ENCODE measurements around the gene KCNA2.

The KCNA2 gene

GRCh38 chr1:110604586-110605148, 1.5 kb downstream of the KCNA2 start:
- TF ChIP-seq, protein P1, sequence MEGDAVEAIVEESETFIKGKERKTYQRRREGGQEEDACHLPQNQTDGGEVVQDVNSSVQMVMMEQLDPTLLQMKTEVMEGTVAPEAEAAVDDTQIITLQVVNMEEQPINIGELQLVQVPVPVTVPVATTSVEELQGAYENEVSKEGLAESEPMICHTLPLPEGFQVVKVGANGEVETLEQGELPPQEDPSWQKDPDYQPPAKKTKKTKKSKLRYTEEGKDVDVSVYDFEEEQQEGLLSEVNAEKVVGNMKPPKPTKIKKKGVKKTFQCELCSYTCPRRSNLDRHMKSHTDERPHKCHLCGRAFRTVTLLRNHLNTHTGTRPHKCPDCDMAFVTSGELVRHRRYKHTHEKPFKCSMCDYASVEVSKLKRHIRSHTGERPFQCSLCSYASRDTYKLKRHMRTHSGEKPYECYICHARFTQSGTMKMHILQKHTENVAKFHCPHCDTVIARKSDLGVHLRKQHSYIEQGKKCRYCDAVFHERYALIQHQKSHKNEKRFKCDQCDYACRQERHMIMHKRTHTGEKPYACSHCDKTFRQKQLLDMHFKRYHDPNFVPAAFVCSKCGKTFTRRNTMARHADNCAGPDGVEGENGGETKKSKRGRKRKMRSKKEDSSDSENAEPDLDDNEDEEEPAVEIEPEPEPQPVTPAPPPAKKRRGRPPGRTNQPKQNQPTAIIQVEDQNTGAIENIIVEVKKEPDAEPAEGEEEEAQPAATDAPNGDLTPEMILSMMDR (IDR thresholded peaks at IDR 0.05; ENCODE audit: borderline replicate concordance, control extremely low read depth, extremely low read depth, insufficient read depth, missing control alignments) = no peak
- DNase-seq (ENCODE audit: low spot score) = no peak
- in situ Hi-C loops (cut with MboI; ENCODE audit: low sequenced_read_pairs, unreplicated experiment) = no loop called here

DNA sequence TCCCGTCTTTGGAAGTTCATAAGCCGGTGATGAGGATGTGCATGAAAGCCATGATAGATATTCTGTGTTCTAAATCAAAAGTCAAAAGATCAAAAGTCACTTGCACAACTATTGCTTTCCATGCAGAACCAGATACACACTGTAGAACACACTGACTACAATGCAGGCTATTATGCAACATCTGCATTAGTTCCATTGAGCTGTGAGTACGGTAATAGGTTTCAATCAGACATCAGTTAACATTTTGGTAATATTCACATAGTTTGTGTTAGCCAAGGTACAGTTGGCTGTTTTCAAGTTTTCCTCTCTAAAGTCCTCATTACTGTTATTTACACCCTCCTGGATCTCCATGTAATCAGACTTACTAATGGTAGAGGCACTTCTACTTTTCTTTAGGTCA, 3.1 kb downstream of the KCNA2 start:
- in situ Hi-C loops (cut with MboI; ENCODE audit: low sequenced_read_pairs, unreplicated experiment) = no loop called here
- TF ChIP-seq, protein P1 (IDR thresholded peaks at IDR 0.05; ENCODE audit: borderline replicate concordance, control extremely low read depth, extremely low read depth, insufficient read depth, missing control alignments) = no peak
- no peak for DNase-seq (ENCODE audit: low spot score)

DNA sequence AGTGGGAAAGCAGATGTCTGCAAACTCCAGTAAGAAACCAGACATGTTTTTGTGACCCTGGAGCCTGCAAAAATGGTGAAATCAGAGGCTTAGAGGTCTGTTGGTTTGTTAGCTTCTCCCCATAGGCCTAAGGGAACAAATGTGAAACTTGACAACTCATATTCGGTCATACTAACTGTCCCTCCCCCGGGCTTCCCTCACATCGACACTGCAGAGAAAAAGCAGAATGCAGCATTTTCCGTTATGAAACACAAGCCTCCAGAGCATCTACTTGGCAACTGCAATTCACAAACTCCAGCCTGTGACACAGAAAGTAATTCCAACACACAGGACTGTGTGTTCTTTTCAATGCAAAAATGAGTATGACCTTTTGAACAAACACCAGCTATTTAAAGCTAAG, 3.7 kb downstream of the KCNA2 start:
- no peak for DNase-seq (ENCODE audit: low spot score)
- in situ Hi-C loops (cut with MboI; ENCODE audit: low sequenced_read_pairs, unreplicated experiment) = no loop called here
- TF ChIP-seq, protein P1 (IDR thresholded peaks at IDR 0.05; ENCODE audit: borderline replicate concordance, control extremely low read depth, extremely low read depth, insufficient read depth, missing control alignments) = no peak

DNA sequence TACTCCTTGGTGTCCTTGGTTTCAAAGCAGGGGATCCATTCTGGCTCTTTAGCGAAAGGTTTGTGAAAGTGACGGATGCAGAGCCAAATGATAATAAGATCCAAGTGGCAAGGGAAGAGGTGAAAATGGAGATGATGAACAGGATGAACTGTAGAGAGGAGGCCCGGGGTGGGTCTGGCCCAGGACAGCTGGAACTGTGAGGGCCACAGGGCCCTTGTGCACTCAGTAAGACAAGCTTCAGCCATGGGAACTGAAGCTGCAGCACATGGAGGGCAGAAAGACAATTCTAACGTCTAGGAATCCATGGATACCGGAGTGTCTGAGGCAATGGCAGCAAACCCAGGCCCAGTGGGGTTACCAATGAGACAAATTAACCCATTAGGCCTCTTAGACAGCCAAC, 4.8 kb downstream of the KCNA2 start:
- no peak for DNase-seq (ENCODE audit: low spot score)
- TF ChIP-seq, protein P1 (IDR thresholded peaks at IDR 0.05; ENCODE audit: borderline replicate concordance, control extremely low read depth, extremely low read depth, insufficient read depth, missing control alignments) = no peak
- in situ Hi-C loops (cut with MboI; ENCODE audit: low sequenced_read_pairs, unreplicated experiment) = no loop called here

DNA sequence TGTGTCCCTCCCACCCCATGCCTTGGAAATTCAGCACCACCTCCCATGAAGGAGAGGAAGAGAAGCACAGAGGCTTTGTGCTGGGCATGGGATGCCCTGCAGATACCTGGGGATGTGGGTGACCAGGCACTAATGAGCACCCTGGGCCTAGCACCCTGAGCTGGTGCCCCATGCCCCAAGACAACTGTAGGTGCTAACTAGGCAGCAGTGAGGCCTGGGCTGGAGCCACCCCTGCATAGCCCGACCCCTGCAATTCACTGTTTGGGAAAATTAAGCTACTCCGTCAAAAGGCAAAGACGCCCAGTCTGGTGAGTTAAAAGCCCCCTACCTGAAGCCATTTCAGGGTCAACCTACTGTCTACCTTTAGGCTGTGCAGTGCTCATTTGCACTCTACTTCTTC, 5.4 kb downstream of the KCNA2 start:
- DNase-seq (ENCODE audit: low spot score) = no peak
- TF ChIP-seq, protein P1 (IDR thresholded peaks at IDR 0.05; ENCODE audit: borderline replicate concordance, control extremely low read depth, extremely low read depth, insufficient read depth, missing control alignments) = no peak
- in situ Hi-C loops (cut with MboI; ENCODE audit: low sequenced_read_pairs, unreplicated experiment) = no loop called here

DNA sequence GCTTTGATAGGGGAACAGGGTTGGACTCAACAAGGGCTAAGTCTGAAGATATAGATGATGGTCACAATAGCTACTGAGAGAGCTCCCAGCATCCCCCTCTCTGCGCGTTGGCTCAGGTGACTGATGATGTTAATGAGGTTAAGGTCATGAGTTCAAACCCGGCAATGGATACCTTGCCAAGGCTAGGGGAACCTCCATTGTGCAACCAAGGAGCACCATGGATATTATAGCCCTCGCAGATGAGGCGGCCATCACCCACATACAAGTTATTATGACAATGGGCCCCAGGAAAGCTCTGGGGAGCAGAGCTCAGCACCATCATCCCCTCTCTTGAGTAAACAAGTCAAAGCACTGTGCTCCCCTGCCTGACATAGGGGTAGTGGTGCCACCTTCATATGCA, 8.2 kb downstream of the KCNA2 start:
- no peak for DNase-seq (ENCODE audit: low spot score)
- TF ChIP-seq, protein P1 (IDR thresholded peaks at IDR 0.05; ENCODE audit: borderline replicate concordance, control extremely low read depth, extremely low read depth, insufficient read depth, missing control alignments) = no peak
- in situ Hi-C loops (cut with MboI; ENCODE audit: low sequenced_read_pairs, unreplicated experiment) = no loop called here
